ENCODE measurements around the gene UQCRHL. TPM values are rescaled to one million over a fixed set of nuclear protein-coding genes. Genes with fewer than 3 reads are reported as not detected.
A peak's percentile ranks its signal among the peaks of the same experiment; 100 is the strongest.

Gene UQCRHL
- total RNA-seq, 1 experiment from 2014 or later: 11.2 TPM

GRCh38 chr1:15808955-15809354 lies 1.5 kb upstream of the UQCRHL start:
- H3K27ac ChIP-seq (ENCODE audit: low read length): no peak overlapping the region
- H3K27me3 ChIP-seq (ENCODE audit: low read length): no peaks in the 10 kb centered on the region
- POLR2A ChIA-PET (ENCODE audit: unreplicated experiment): interaction anchor here (0.6 kb wide), 1 partner anchor 888 kb away, joined by 5 read pairs; no protein-coding TSS in a partner anchor
- H3K9me2 ChIP-seq (replicated peaks; ENCODE audit: low read length): no peaks in the 10 kb centered on the region
- H3K9ac ChIP-seq (ENCODE audit: low read length): no peak overlapping the region
- ATAC-seq: peak; percentile 59
- CTCF ChIA-PET: no interaction called here
- H3K9me3 ChIP-seq (ENCODE audit: low read length): no peaks in the 10 kb centered on the region
- DNase-seq: peak; percentile 44
- no peaks in the 10 kb centered on the region for H3K79me2 ChIP-seq (ENCODE audit: low read length)
- no peak overlapping the region for H3K4me3 ChIP-seq (ENCODE audit: low read length)
- H3K36me3 ChIP-seq (ENCODE audit: low read depth, low read length): no peaks in the 10 kb centered on the region
- H2AFZ ChIP-seq (ENCODE audit: low read length): no peak overlapping the region
- H4K20me1 ChIP-seq (ENCODE audit: low read length): no peaks in the 10 kb centered on the region
- H3K4me2 ChIP-seq (ENCODE audit: low read length): no peak overlapping the region
- H3K4me1 ChIP-seq (ENCODE audit: insufficient read depth, low read length): peaks cover 8% of the 10 kb centered on the region
- H3F3A ChIP-seq (ENCODE audit: low read length, unreplicated experiment): no peaks in the 10 kb centered on the region
- intact Hi-C loops (cut with micrococcal nuclease): no loop called here
- no TSS peak for BruUV-seq (replicated peaks)
- TF ChIP-seq, protein P1, sequence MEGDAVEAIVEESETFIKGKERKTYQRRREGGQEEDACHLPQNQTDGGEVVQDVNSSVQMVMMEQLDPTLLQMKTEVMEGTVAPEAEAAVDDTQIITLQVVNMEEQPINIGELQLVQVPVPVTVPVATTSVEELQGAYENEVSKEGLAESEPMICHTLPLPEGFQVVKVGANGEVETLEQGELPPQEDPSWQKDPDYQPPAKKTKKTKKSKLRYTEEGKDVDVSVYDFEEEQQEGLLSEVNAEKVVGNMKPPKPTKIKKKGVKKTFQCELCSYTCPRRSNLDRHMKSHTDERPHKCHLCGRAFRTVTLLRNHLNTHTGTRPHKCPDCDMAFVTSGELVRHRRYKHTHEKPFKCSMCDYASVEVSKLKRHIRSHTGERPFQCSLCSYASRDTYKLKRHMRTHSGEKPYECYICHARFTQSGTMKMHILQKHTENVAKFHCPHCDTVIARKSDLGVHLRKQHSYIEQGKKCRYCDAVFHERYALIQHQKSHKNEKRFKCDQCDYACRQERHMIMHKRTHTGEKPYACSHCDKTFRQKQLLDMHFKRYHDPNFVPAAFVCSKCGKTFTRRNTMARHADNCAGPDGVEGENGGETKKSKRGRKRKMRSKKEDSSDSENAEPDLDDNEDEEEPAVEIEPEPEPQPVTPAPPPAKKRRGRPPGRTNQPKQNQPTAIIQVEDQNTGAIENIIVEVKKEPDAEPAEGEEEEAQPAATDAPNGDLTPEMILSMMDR (conservative IDR thresholded peaks at IDR 0.05; ENCODE audit: low read depth, low read length): no peak
- TF ChIP-seq EZH2 (IDR thresholded peaks at IDR 0.05; ENCODE audit: low read length, unreplicated experiment): no peak
- no peak for TF ChIP-seq EZH2phosphoT487 (IDR thresholded peaks at IDR 0.05; ENCODE audit: borderline replicate concordance, low read length)

DNA sequence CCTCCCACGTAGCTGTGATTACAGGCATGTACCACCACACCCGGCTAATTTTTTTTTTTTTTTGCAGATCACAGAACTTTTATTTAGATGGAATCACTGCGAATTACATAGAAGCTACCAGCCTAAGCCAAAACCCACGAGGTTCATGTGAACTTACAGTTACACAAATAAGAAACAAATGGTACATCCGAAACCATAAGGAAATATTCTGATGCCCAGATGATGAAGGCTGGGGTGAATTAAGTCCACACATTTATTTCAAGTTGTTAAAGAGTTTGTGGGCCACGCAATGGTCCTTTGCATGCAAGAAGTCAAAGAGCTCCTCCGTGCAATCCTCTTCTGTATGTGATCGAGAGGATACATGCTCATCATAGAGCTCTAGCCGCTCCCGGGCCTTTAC lies 328 bp downstream of the UQCRHL start:
- no TSS peak for BruUV-seq (replicated peaks)
- peaks cover 19% of the 10 kb centered on the region for H3K4me1 ChIP-seq (ENCODE audit: insufficient read depth, low read length)
- ChIA-PET POLR2A (ENCODE audit: unreplicated experiment) (no interaction called here), CTCF (no interaction called here)
- no peak overlapping the region for H3K9ac ChIP-seq (ENCODE audit: low read length)
- no peaks in the 10 kb centered on the region for H3K79me2 ChIP-seq (ENCODE audit: low read length)
- intact Hi-C loops (cut with micrococcal nuclease): no loop called here
- no peaks in the 10 kb centered on the region for H4K20me1 ChIP-seq (ENCODE audit: low read length)
- no peaks in the 10 kb centered on the region for H3K9me3 ChIP-seq (ENCODE audit: low read length)
- H3K27ac ChIP-seq (ENCODE audit: low read length): no peak overlapping the region
- no peak overlapping the region for H2AFZ ChIP-seq (ENCODE audit: low read length)
- H3K4me2 ChIP-seq (ENCODE audit: low read length): no peak overlapping the region
- TF ChIP-seq EZH2phosphoT487 (IDR thresholded peaks at IDR 0.05; ENCODE audit: borderline replicate concordance, low read length): no peak
- TF ChIP-seq, protein P1 (conservative IDR thresholded peaks at IDR 0.05; ENCODE audit: low read depth, low read length): no peak
- no peak for TF ChIP-seq EZH2 (IDR thresholded peaks at IDR 0.05; ENCODE audit: low read length, unreplicated experiment)
- ATAC-seq (no peak), DNase-seq (no peak)
- H3K36me3 ChIP-seq (ENCODE audit: low read depth, low read length): no peaks in the 10 kb centered on the region
- no peak overlapping the region for H3K4me3 ChIP-seq (ENCODE audit: low read length)
- H3F3A ChIP-seq (ENCODE audit: low read length, unreplicated experiment): no peaks in the 10 kb centered on the region
- H3K27me3 ChIP-seq (ENCODE audit: low read length): no peaks in the 10 kb centered on the region
- no peaks in the 10 kb centered on the region for H3K9me2 ChIP-seq (replicated peaks; ENCODE audit: low read length)

GRCh38 chr1:15804060-15804459 lies 3.4 kb downstream of the UQCRHL start:
- Histone ChIP-seq H3K4me2 (ENCODE audit: low read length) (no peak overlapping the region), H3K27me3 (ENCODE audit: low read length) (no peaks in the 10 kb centered on the region), H3K9ac (ENCODE audit: low read length) (no peak overlapping the region), H3K4me1 (ENCODE audit: insufficient read depth, low read length) (peaks cover 48% of the 10 kb centered on the region), H3K4me3 (ENCODE audit: low read length) (no peak overlapping the region), H3K9me2 (replicated peaks; ENCODE audit: low read length) (no peaks in the 10 kb centered on the region), H3F3A (ENCODE audit: low read length, unreplicated experiment) (no peaks in the 10 kb centered on the region), H3K27ac (ENCODE audit: low read length) (no peak overlapping the region), H4K20me1 (ENCODE audit: low read length) (no peaks in the 10 kb centered on the region), H3K36me3 (ENCODE audit: low read depth, low read length) (no peaks in the 10 kb centered on the region), H3K9me3 (ENCODE audit: low read length) (no peaks in the 10 kb centered on the region), H3K79me2 (ENCODE audit: low read length) (no peaks in the 10 kb centered on the region), H2AFZ (ENCODE audit: low read length) (no peak overlapping the region)
- no peak for TF ChIP-seq EZH2 (IDR thresholded peaks at IDR 0.05; ENCODE audit: low read length, unreplicated experiment)
- no peak for TF ChIP-seq EZH2phosphoT487 (IDR thresholded peaks at IDR 0.05; ENCODE audit: borderline replicate concordance, low read length)
- TF ChIP-seq, protein P1 (conservative IDR thresholded peaks at IDR 0.05; ENCODE audit: low read depth, low read length): no peak
- intact Hi-C loops (cut with micrococcal nuclease): no loop called here
- ATAC-seq (no peak), DNase-seq (no peak)
- POLR2A ChIA-PET (ENCODE audit: unreplicated experiment): no interaction called here
- CTCF ChIA-PET: interaction anchor here (0.7 to 0.8 kb wide), 2 partner anchors 48 to 83 kb away, joined by 3 to 5 read pairs; no protein-coding TSS in a partner anchor
- BruUV-seq (replicated peaks): no TSS peak

Data from PC-3 (cell line).